ENCODE results near the gene VEGFD. TPM values are rescaled to one million over a fixed set of nuclear protein-coding genes. Genes with fewer than 3 reads are reported as not detected.

VEGFD gene
- total RNA-seq, 3 donors from 2014 or later (not counting 1 experiment from before 2014, with no cell fraction given) = not detected

DNA sequence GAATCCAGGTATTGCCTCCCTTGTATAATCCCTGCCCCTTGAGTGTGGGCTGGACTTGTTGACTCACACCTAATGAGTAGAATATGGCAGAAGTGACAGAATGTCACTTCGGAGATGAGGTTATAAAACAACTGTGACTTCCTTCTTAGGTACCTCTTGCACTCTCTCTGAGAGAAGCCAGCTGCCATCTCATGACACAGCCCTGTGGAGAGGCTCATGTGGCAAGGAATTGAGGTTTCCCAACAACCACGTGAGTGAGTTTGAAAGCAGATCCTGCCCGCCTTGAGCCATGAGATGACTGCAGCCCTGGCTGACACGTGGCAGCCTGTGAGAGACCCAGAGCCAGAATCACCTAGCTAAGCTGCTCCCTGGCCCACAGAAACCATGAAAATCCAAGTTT, 82.3 kb downstream of the VEGFD start:
- no peaks in the 10 kb centered on the region for H3K4me1 Mint-ChIP-seq
- H3K27ac Mint-ChIP-seq = no peak overlapping the region
- Histone ChIP-seq H3K27me3 (ENCODE audit: control insufficient read depth, insufficient read depth, low read length) (no peaks in the 10 kb centered on the region), H3K4me3 (ENCODE audit: low read length) (no peak overlapping the region), H3K27ac (ENCODE audit: low read length) (no peak overlapping the region), H3K9me3 (ENCODE audit: control insufficient read depth, insufficient read depth, low read length) (no peaks in the 10 kb centered on the region), H3K36me3 (ENCODE audit: control insufficient read depth, insufficient read depth, low read length) (no peaks in the 10 kb centered on the region), H3K4me1 (ENCODE audit: control insufficient read depth, insufficient read depth, low read length) (no peaks in the 10 kb centered on the region)
- intact Hi-C loops (cut with micrococcal nuclease) = no loop called here
- H3K9me3 Mint-ChIP-seq = no peaks in the 10 kb centered on the region
- TF ChIP-seq, protein P1, sequence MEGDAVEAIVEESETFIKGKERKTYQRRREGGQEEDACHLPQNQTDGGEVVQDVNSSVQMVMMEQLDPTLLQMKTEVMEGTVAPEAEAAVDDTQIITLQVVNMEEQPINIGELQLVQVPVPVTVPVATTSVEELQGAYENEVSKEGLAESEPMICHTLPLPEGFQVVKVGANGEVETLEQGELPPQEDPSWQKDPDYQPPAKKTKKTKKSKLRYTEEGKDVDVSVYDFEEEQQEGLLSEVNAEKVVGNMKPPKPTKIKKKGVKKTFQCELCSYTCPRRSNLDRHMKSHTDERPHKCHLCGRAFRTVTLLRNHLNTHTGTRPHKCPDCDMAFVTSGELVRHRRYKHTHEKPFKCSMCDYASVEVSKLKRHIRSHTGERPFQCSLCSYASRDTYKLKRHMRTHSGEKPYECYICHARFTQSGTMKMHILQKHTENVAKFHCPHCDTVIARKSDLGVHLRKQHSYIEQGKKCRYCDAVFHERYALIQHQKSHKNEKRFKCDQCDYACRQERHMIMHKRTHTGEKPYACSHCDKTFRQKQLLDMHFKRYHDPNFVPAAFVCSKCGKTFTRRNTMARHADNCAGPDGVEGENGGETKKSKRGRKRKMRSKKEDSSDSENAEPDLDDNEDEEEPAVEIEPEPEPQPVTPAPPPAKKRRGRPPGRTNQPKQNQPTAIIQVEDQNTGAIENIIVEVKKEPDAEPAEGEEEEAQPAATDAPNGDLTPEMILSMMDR (IDR thresholded peaks at IDR 0.05) = no peak
- H3K36me3 Mint-ChIP-seq = no peaks in the 10 kb centered on the region
- ATAC-seq (peak in 2 of 3 donors; percentile 31 to 49), DNase-seq (peak in 1 of 2 donors; percentile 4)
- no peak overlapping the region for H3K4me3 Mint-ChIP-seq
- peaks cover 0 to 12% of the 10 kb centered on the region in 2 donors for H3K27me3 Mint-ChIP-seq (ENCODE audit: low read depth in 2 of 2)
- 6% methylated on average over 3 of the region's 4 CpGs for WGBS (ENCODE audit: insufficient coverage)

DNA sequence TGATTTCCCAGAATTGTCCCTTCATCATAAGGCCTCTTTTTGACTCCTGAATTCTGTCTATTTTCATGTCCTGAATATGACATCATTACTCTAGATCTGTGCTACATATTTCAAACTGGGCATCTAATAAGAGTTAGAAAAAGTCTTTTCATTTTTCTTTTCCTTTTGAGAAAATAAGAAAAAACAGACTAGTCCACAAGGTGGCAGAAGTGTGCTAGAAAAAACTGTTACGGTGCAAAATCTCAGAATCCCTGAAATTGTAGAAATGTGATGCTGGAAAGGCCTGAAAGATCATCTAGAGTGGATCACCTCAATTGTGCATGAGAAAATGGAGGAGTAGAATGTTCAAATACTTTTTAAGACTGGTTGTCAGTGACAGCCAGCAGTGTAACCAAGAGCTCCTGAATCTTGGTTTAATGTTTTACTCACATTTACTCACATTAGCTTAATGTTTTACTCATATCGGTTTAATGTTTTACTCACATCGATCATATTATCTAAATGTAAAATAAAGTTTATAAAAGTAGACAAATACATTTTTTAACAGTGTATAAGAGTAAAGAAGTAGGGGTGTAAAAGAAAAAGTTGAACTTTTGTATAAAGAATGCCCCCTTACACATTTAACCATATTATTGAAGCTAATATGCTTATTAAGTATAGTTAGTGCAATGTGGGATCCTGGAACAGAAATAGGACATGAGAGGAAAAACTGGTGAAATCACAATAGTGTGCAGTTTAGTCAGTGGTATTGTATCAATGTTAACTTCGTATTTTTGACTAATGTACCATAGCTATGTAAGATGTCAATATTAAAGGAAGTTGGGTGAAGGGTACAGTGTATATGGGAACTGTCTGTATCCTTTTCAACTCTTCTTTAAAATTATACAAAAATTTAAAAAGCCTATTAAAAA, 84.0 kb downstream of the VEGFD start:
- peaks cover 0 to 12% of the 10 kb centered on the region in 2 donors for H3K27me3 Mint-ChIP-seq (ENCODE audit: low read depth in 2 of 2)
- no peak overlapping the region for H3K4me3 Mint-ChIP-seq
- Histone ChIP-seq H3K27ac (ENCODE audit: low read length) (no peak overlapping the region), H3K4me3 (ENCODE audit: low read length) (no peak overlapping the region), H3K36me3 (ENCODE audit: control insufficient read depth, insufficient read depth, low read length) (no peaks in the 10 kb centered on the region), H3K27me3 (ENCODE audit: control insufficient read depth, insufficient read depth, low read length) (no peaks in the 10 kb centered on the region), H3K4me1 (ENCODE audit: control insufficient read depth, insufficient read depth, low read length) (no peaks in the 10 kb centered on the region), H3K9me3 (ENCODE audit: control insufficient read depth, insufficient read depth, low read length) (no peaks in the 10 kb centered on the region)
- TF ChIP-seq, protein P1 (IDR thresholded peaks at IDR 0.05) = no peak
- peak in 1 of 2 donors; percentile 28 for DNase-seq
- no peak overlapping the region for H3K27ac Mint-ChIP-seq
- no peaks in the 10 kb centered on the region for H3K9me3 Mint-ChIP-seq
- WGBS (ENCODE audit: insufficient coverage) = 10% methylated on average over 1 of the region's 4 CpGs
- H3K36me3 Mint-ChIP-seq = no peaks in the 10 kb centered on the region
- intact Hi-C loops (cut with micrococcal nuclease) = no loop called here
- no peaks in the 10 kb centered on the region for H3K4me1 Mint-ChIP-seq
- ATAC-seq = no peak

DNA sequence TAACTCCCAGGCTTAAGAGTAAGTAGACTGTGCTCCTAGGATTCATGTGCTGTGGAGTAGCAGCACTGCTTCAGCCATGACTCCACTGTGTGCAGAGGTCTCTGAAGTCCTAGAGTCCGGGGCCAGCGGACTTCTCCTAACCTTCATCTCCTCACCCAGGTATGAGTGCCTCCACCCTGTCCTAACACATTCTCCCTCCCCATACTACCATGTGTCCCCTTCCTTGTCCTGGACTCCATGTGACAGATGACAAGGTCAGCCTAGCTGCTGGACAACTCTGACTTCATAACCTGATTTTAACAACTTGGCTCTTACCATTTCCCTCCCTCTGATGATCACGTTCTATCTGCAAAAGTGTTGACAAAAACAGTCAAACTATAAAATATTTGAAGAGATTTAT, 85.4 kb downstream of the VEGFD start:
- Mint-ChIP-seq H3K9me3 (no peaks in the 10 kb centered on the region), H3K36me3 (no peaks in the 10 kb centered on the region), H3K4me3 (no peak overlapping the region), H3K4me1 (no peaks in the 10 kb centered on the region), H3K27me3 (ENCODE audit: low read depth in 2 of 2) (peaks cover 0 to 12% of the 10 kb centered on the region in 2 donors), H3K27ac (no peak overlapping the region)
- Histone ChIP-seq H3K4me3 (ENCODE audit: low read length) (no peak overlapping the region), H3K27me3 (ENCODE audit: control insufficient read depth, insufficient read depth, low read length) (no peaks in the 10 kb centered on the region), H3K9me3 (ENCODE audit: control insufficient read depth, insufficient read depth, low read length) (no peaks in the 10 kb centered on the region), H3K4me1 (ENCODE audit: control insufficient read depth, insufficient read depth, low read length) (no peaks in the 10 kb centered on the region), H3K27ac (ENCODE audit: low read length) (no peak overlapping the region), H3K36me3 (ENCODE audit: control insufficient read depth, insufficient read depth, low read length) (no peaks in the 10 kb centered on the region)
- intact Hi-C loops (cut with micrococcal nuclease) = no loop called here
- WGBS (ENCODE audit: insufficient coverage) = 100% methylated on average over 2 of the region's 3 CpGs
- TF ChIP-seq, protein P1 (IDR thresholded peaks at IDR 0.05) = no peak
- DNase-seq (no peak), ATAC-seq (no peak)
